ENCODE measurements around the gene NID2.

The NID2 gene

GRCh38 chr14:52021957-52022600 is 46.8 kb downstream of the NID2 start:
- no peak for TF ChIP-seq POU6F1 (CRISPR knock-in tag; IDR thresholded peaks at IDR 0.05; ENCODE audit: borderline replicate concordance, low read depth)
- no peak for TF ChIP-seq PPARA (CRISPR knock-in tag; IDR thresholded peaks at IDR 0.05; ENCODE audit: borderline replicate concordance)
- TF ChIP-seq ARNTL (CRISPR knock-in tag; IDR thresholded peaks at IDR 0.05; ENCODE audit: borderline replicate concordance, low read depth), result no peak
- TF ChIP-seq ZNF8 (CRISPR knock-in tag; IDR thresholded peaks at IDR 0.05), result no peak
- no peak for TF ChIP-seq BACH2 (CRISPR knock-in tag; IDR thresholded peaks at IDR 0.05; ENCODE audit: borderline replicate concordance)
- TF ChIP-seq ZFP30 (CRISPR knock-in tag; IDR thresholded peaks at IDR 0.05), result no peak
- TF ChIP-seq TCF4 (CRISPR knock-in tag; IDR thresholded peaks at IDR 0.05; ENCODE audit: borderline replicate concordance), result no peak
- TF ChIP-seq CREB5 (CRISPR knock-in tag; IDR thresholded peaks at IDR 0.05; ENCODE audit: low read depth), result no peak
- no peak for TF ChIP-seq ESRRG (CRISPR knock-in tag; IDR thresholded peaks at IDR 0.05)
- no peak for TF ChIP-seq ZFP3 (CRISPR knock-in tag; IDR thresholded peaks at IDR 0.05)
- TF ChIP-seq, protein P1, sequence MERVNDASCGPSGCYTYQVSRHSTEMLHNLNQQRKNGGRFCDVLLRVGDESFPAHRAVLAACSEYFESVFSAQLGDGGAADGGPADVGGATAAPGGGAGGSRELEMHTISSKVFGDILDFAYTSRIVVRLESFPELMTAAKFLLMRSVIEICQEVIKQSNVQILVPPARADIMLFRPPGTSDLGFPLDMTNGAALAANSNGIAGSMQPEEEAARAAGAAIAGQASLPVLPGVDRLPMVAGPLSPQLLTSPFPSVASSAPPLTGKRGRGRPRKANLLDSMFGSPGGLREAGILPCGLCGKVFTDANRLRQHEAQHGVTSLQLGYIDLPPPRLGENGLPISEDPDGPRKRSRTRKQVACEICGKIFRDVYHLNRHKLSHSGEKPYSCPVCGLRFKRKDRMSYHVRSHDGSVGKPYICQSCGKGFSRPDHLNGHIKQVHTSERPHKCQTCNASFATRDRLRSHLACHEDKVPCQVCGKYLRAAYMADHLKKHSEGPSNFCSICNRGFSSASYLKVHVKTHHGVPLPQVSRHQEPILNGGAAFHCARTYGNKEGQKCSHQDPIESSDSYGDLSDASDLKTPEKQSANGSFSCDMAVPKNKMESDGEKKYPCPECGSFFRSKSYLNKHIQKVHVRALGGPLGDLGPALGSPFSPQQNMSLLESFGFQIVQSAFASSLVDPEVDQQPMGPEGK (CRISPR knock-in tag; IDR thresholded peaks at IDR 0.05; ENCODE audit: borderline replicate concordance), result no peak
- TF ChIP-seq, protein P2, sequence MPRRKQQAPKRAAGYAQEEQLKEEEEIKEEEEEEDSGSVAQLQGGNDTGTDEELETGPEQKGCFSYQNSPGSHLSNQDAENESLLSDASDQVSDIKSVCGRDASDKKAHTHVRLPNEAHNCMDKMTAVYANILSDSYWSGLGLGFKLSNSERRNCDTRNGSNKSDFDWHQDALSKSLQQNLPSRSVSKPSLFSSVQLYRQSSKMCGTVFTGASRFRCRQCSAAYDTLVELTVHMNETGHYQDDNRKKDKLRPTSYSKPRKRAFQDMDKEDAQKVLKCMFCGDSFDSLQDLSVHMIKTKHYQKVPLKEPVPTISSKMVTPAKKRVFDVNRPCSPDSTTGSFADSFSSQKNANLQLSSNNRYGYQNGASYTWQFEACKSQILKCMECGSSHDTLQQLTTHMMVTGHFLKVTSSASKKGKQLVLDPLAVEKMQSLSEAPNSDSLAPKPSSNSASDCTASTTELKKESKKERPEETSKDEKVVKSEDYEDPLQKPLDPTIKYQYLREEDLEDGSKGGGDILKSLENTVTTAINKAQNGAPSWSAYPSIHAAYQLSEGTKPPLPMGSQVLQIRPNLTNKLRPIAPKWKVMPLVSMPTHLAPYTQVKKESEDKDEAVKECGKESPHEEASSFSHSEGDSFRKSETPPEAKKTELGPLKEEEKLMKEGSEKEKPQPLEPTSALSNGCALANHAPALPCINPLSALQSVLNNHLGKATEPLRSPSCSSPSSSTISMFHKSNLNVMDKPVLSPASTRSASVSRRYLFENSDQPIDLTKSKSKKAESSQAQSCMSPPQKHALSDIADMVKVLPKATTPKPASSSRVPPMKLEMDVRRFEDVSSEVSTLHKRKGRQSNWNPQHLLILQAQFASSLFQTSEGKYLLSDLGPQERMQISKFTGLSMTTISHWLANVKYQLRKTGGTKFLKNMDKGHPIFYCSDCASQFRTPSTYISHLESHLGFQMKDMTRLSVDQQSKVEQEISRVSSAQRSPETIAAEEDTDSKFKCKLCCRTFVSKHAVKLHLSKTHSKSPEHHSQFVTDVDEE (CRISPR knock-in tag; IDR thresholded peaks at IDR 0.05), result no peak
- no peak for TF ChIP-seq RARB (CRISPR knock-in tag; IDR thresholded peaks at IDR 0.05)
- no peak for TF ChIP-seq SNAI2 (CRISPR knock-in tag; IDR thresholded peaks at IDR 0.05)
- ATAC-seq, result no peak

DNA sequence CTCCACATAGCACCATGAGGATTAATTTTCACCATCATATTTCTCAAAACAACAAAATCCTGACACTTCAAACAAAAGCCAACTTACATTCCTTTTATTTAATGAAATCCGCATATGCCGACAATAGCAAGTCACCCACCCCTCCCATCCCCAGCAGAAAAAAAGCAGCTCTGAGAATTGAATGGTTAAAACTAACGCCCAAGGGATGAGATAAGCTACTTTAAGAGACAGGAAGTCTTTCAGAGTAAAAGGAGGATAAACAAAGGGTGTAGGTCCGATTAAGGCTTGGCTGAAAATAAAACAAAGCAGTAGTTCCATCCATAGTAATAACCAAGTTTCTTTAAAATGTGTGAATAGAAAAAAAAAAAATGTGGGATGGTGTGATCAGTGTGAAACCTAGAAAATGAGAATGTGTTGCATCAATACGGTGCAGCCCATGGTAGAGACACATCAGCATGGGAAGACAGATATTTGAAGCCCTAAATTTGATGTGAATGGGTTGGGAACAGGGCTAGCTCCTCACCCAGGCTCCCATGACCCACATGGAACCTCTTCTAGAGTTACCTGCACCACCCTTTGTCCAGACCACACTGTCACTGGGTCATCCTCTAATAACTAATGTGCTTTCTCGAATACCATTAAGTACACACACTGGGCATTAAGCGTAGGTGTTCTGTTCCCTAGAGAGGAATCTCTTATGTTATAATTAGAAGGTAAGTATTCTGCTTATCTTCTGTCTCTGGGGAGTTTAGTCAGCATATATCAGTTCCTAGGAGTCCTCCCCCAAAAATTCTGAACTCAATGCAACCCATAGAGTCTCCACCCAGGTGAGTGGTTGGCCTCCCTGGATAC is 47.8 kb downstream of the NID2 start:
- ATAC-seq, result no peak
- TF ChIP-seq, protein P1 (CRISPR knock-in tag; IDR thresholded peaks at IDR 0.05; ENCODE audit: borderline replicate concordance), result no peak
- TF ChIP-seq OSR1 (CRISPR knock-in tag; IDR thresholded peaks at IDR 0.05) (no peak), ARNTL (CRISPR knock-in tag; IDR thresholded peaks at IDR 0.05; ENCODE audit: borderline replicate concordance, low read depth) (no peak), ESRRG (CRISPR knock-in tag; IDR thresholded peaks at IDR 0.05) (no peak), CSDC2 (CRISPR knock-in tag; IDR thresholded peaks at IDR 0.05) (no peak), ISL1 (CRISPR knock-in tag; IDR thresholded peaks at IDR 0.05) (no peak), ZC3H10 (CRISPR knock-in tag; IDR thresholded peaks at IDR 0.05) (no peak), ZNF8 (CRISPR knock-in tag; IDR thresholded peaks at IDR 0.05) (no peak), ZNF70 (CRISPR knock-in tag; IDR thresholded peaks at IDR 0.05) (no peak), PPARA (CRISPR knock-in tag; IDR thresholded peaks at IDR 0.05; ENCODE audit: borderline replicate concordance) (no peak), ZFP3 (CRISPR knock-in tag; IDR thresholded peaks at IDR 0.05) (no peak), ZNF565 (CRISPR knock-in tag; conservative IDR thresholded peaks at IDR 0.05; ENCODE audit: low read depth) (no peak), BACH2 (CRISPR knock-in tag; IDR thresholded peaks at IDR 0.05; ENCODE audit: borderline replicate concordance) (no peak)
